RWPE1 (cell line): ENCODE measurements around the gene MEIS3.

Source experiments
- CTCF ChIA-PET: fragments of 350-600 bp; sonication (Branson Sonifier 250); formaldehyde crosslinking; extraction: SDS; loops from one replicate; lab custom pipeline; 2021; lab: Yijun Ruan, JAX
- POLR2A ChIA-PET: fragments of 400-600 bp; formaldehyde crosslinking; extraction: SDS; loops from one replicate; lab custom pipeline; 2020; ENCODE audit warnings: antibody characterized with exemption; ENCODE audit not compliant: low non-redundant PET; lab: Yijun Ruan, JAX
- DNase-seq: peaks from one replicate; pipeline ENCODE4 v3.0.0; 2012; ENCODE audit warnings: low spot score
- H3K27ac ChIP-seq: fragments of 450-650 bp; 2 replicates; pipeline ENCODE4 v1.5.1; 2017
- CTCF ChIP-seq: fragments of 450-650 bp; conservative IDR thresholded peaks from 2 replicates; pipeline ENCODE4 v1.5.1; 2017; ENCODE audit warnings: low read depth, mild to moderate bottlenecking

Gene MEIS3

GRCh38 chr19:47432499-47432898 is 13.2 kb upstream of the MEIS3 start:
- no peak for TF ChIP-seq CTCF
- no peak overlapping the region for H3K27ac ChIP-seq
- CTCF ChIA-PET = no interaction called here
- POLR2A ChIA-PET = no interaction called here
- DNase-seq = no peak

GRCh38 chr19:47432091-47432490 is 12.8 kb upstream of the MEIS3 start:
- DNase-seq = no peak
- ChIA-PET CTCF (interaction anchor here (0.6 kb wide), 1 partner anchor 15 kb away, joined by 4 read pairs; no protein-coding TSS in a partner anchor), POLR2A (no interaction called here)
- TF ChIP-seq CTCF = no peak
- H3K27ac ChIP-seq = no peak overlapping the region

- ChIA-PET CTCF (interaction anchor here (0.6 kb wide), 2 partner anchors 133 to 278 kb away, joined by 3 read pairs; no protein-coding TSS in a partner anchor), POLR2A (no interaction called here)
- TF ChIP-seq CTCF = peak; percentile 24; the same call in 1 of the 2 replicates
- DNase-seq = no peak
- H3K27ac ChIP-seq = no peak overlapping the region
Measured at GRCh38 chr19:47430041-47430802, 10.9 kb upstream of the MEIS3 start.

GRCh38 chr19:47429140-47429793 is 9.9 kb upstream of the MEIS3 start:
- CTCF ChIA-PET = interaction anchor here (0.6 kb wide), 4 partner anchors 133 to 451 kb away, joined by 3 to 7 read pairs (median 3); no protein-coding TSS in a partner anchor
- TF ChIP-seq CTCF = no peak
- DNase-seq = no peak
- H3K27ac ChIP-seq = no peak overlapping the region
- POLR2A ChIA-PET = no interaction called here

GRCh38 chr19:47428177-47428894 is 9.0 kb upstream of the MEIS3 start:
- TF ChIP-seq CTCF = no peak
- H3K27ac ChIP-seq = peak overlapping the region; percentile 70
- DNase-seq = peak; percentile 96
- ChIA-PET POLR2A (interaction anchor here (0.6 kb wide), 1 partner anchor 18 kb away, joined by 3 read pairs; no protein-coding TSS in a partner anchor), CTCF (interaction anchor here (0.6 to 1.5 kb wide), 5 partner anchors 8 to 387 kb away, joined by 3 to 7 read pairs (median 4); no protein-coding TSS in a partner anchor)
